Upper lobe of left lung (tissue), 6 donors: ENCODE measurements around the gene GPR62. TPM values are rescaled to one million over a fixed set of nuclear protein-coding genes. Genes with fewer than 3 reads are reported as not detected.

ENCODE experiments used
- ATAC-seq, 2 donors: fragments of 200-7000 bp; cut with Tn5 transposase; one replicate each; pipeline ENCODE4 v1.9.1; 2022; ENCODE audit warnings: mild to moderate bottlenecking in 2 of 2, moderate library complexity in 2 of 2; ENCODE audit not compliant: low FRiP score in 2 of 2
- DNase-seq, 2 donors: peaks; one replicate each; pipeline ENCODE4 v3.0.0-alpha.2; 2019 to 2020
- H3K27ac ChIP-seq, 4 donors: fragments of 200-600 bp; sonication (generic); one replicate each; pipeline ENCODE4 v1.5.1; 2016 to 2019
- H3K27me3 ChIP-seq, 4 donors: fragments of 200-600 bp; sonication (generic); one replicate each; pipeline ENCODE4 v1.5.1; 2017 to 2019
- H3K36me3 ChIP-seq, 4 donors: fragments of 200-600 bp; sonication (generic); one replicate each; pipeline ENCODE4 v1.5.1; 2016 to 2019
- H3K4me1 ChIP-seq, 4 donors: fragments of 200-600 bp; sonication (generic); one replicate each; pipeline ENCODE4 v1.5.1; 2018 to 2019
- H3K4me3 ChIP-seq, 4 donors: fragments of 200-600 bp; sonication (generic); one replicate each; pipeline ENCODE4 v1.5.1; 2017 to 2019; ENCODE audit warnings: mild to moderate bottlenecking in 2 of 4, moderate library complexity in 1 of 4
- H3K9me3 ChIP-seq, 4 donors: fragments of 200-600 bp; sonication (generic); one replicate each; pipeline ENCODE4 v1.5.1; 2018 to 2019
- CTCF ChIP-seq, 6 experiments: fragments of 450-650 bp in 4 of 6; fragments of 200-600 bp in 2 of 6; sonication (generic) in 2 of 6; IDR thresholded peaks; one replicate each; pipeline ENCODE4 v1.5.1; 2016 to 2019; ENCODE audit warnings: antibody characterized with exemption in 6 of 6
- EP300 ChIP-seq, 4 donors: sonication (generic); formaldehyde crosslinking; IDR thresholded peaks; one replicate each; pipeline ENCODE4 v1.5.1; 2017; ENCODE audit warnings: antibody characterized with exemption in 4 of 4, control low read depth in 2 of 4
- POLR2A ChIP-seq, 4 donors: fragments of 450-650 bp; IDR thresholded peaks; one replicate each; pipeline ENCODE4 v1.5.1; 2016 to 2017; ENCODE audit warnings: antibody characterized with exemption in 4 of 4, mild to moderate bottlenecking in 2 of 4
- POLR2AphosphoS5 ChIP-seq, 2 donors: sonication (generic); formaldehyde crosslinking; IDR thresholded peaks; one replicate each; pipeline ENCODE4 v1.5.1; 2017; ENCODE audit warnings: antibody characterized with exemption in 2 of 2
- WGBS, 2 donors: methylation state at CpG; one replicate each; pipeline ENCODE4 v1.1.5; 2017 to 2018; 5-methylcytosine and 5-hydroxymethylcytosine counted together
- total RNA-seq, 6 donors: library from RNA; depleted of rRNA in 4 of 6; stranded (reverse); fragments of >200 nt in 4 of 6; gene quantifications; one replicate each; pipeline versions ENCODE4 v1.1.0 to v1.2.1, GENCODE V29; 2016 to 2021
- donor health status: DM: no; HTN: no; CAD: no; lungs with moderate emphysema.
- donor health status: DM: no; HTN: yes; CAD: no; lungs with severe emphysema.

GPR62 gene
- total RNA-seq, 6 donors from 2014 or later, result not detected

- WGBS, 2 donors, result 89 to 92% methylated on average over 12 to 18 of the region's 18 CpGs
- Histone ChIP-seq H3K9me3 (no peaks in the 10 kb centered on the region), H3K27ac (no peak overlapping the region), H3K36me3 (peaks cover 0 to 28% (median 14%) of the 10 kb centered on the region in 4 donors), H3K4me1 (peaks cover 7 to 17% (median 10%) of the 10 kb centered on the region in 4 donors), H3K27me3 (peaks cover 0 to 4% (median 0%) of the 10 kb centered on the region in 4 donors), H3K4me3 (no peak overlapping the region)
- DNase-seq, result no peak
- no peak for ATAC-seq
- TF ChIP-seq POLR2A (IDR thresholded peaks at IDR 0.05) (no peak), POLR2AphosphoS5 (IDR thresholded peaks at IDR 0.05) (no peak), CTCF (IDR thresholded peaks at IDR 0.05) (no peak)
Measured at GRCh38 chr3:51961011-51961410, 5.8 kb downstream of the GPR62 start.

- DNase-seq (no peak), ATAC-seq (no peak)
- Histone ChIP-seq H3K27me3 (no peaks in the 10 kb centered on the region), H3K36me3 (peaks cover 0 to 28% (median 14%) of the 10 kb centered on the region in 4 donors), H3K4me1 (peaks cover 9 to 17% (median 13%) of the 10 kb centered on the region in 4 donors), H3K27ac (no peak overlapping the region), H3K4me3 (no peak overlapping the region), H3K9me3 (no peaks in the 10 kb centered on the region)
- 79 to 80% methylated on average over 8 to 9 of the region's 9 CpGs for WGBS, 2 donors
- TF ChIP-seq CTCF (IDR thresholded peaks at IDR 0.05), result no peak
- no peak for TF ChIP-seq POLR2A (IDR thresholded peaks at IDR 0.05)
- no peak for TF ChIP-seq POLR2AphosphoS5 (IDR thresholded peaks at IDR 0.05)
- TF ChIP-seq EP300 (IDR thresholded peaks at IDR 0.05), result no peak
Measured at GRCh38 chr3:51961602-51962569, 6.7 kb downstream of the GPR62 start.

- DNase-seq (no peak), ATAC-seq (no peak)
- Histone ChIP-seq H3K9me3 (no peaks in the 10 kb centered on the region), H3K27ac (no peak overlapping the region), H3K36me3 (peaks cover 0 to 26% (median 13%) of the 10 kb centered on the region in 4 donors), H3K27me3 (peaks cover 0 to 4% (median 0%) of the 10 kb centered on the region in 4 donors), H3K4me1 (peaks cover 11 to 26% (median 16%) of the 10 kb centered on the region in 4 donors), H3K4me3 (no peak overlapping the region)
- no peak for TF ChIP-seq POLR2AphosphoS5 (IDR thresholded peaks at IDR 0.05)
- TF ChIP-seq CTCF (IDR thresholded peaks at IDR 0.05), result no peak
- no peak for TF ChIP-seq POLR2A (IDR thresholded peaks at IDR 0.05)
- no peak for TF ChIP-seq EP300 (IDR thresholded peaks at IDR 0.05)
- WGBS, 2 donors, result 83 to 91% methylated on average over 5 to 6 of the region's 6 CpGs
Measured at GRCh38 chr3:51962854-51963530, 7.8 kb downstream of the GPR62 start.

GRCh38 chr3:51963951-51964451 is 8.8 kb downstream of the GPR62 start:
- 69 to 80% methylated on average over 4 to 11 of the region's 12 CpGs for WGBS, 2 donors
- peaks cover 0 to 19% (median 9%) of the 10 kb centered on the region in 4 donors for H3K36me3 ChIP-seq
- no peak overlapping the region for H3K27ac ChIP-seq
- H3K4me1 ChIP-seq, result peaks cover 11 to 34% (median 22%) of the 10 kb centered on the region in 4 donors
- ATAC-seq (no peak), DNase-seq (no peak)
- peaks cover 0 to 4% (median 0%) of the 10 kb centered on the region in 4 donors for H3K27me3 ChIP-seq
- TF ChIP-seq EP300 (IDR thresholded peaks at IDR 0.05) (no peak), POLR2AphosphoS5 (IDR thresholded peaks at IDR 0.05) (no peak), CTCF (IDR thresholded peaks at IDR 0.05) (no peak), POLR2A (IDR thresholded peaks at IDR 0.05) (no peak)
- no peak overlapping the region for H3K4me3 ChIP-seq
- H3K9me3 ChIP-seq, result no peaks in the 10 kb centered on the region
